ENCODE results near the gene MAP3K2. TPM values are rescaled to one million over a fixed set of nuclear protein-coding genes. Genes with fewer than 3 reads are reported as not detected.

MAP3K2 gene
- total and polyA plus RNA-seq, 2 of the 4 experiments (the other 2 are of a cell fraction): 6.2 to 30.8 TPM

- H3K27me3 ChIP-seq (ENCODE audit: control insufficient read depth, insufficient read depth, low read length): no peaks in the 10 kb centered on the region
- H3K56ac ChIP-seq (ENCODE audit: extremely low read depth, insufficient read depth, low read length): no peak overlapping the region
- no peak overlapping the region for H2AK9ac ChIP-seq (replicated peaks; ENCODE audit: low read depth, low read length, poor library complexity)
- no TSS peak for BruUV-seq (replicated peaks)
- no peak overlapping the region for H2AFZ ChIP-seq (replicated peaks; ENCODE audit: low read length, poor library complexity)
- H3K23ac ChIP-seq (ENCODE audit: low read depth, low read length): no peak overlapping the region
- no peak overlapping the region for H4K91ac ChIP-seq (ENCODE audit: insufficient read depth, low read depth, low read length)
- WGBS, 2 experiments (ENCODE audit: extremely low coverage in 2 of 2, insufficient read length in 1 of 2): no CpG with 5 or more reads among the region's 6 CpGs
- POLR2A ChIA-PET (ENCODE audit: unreplicated experiment): no interaction called here
- no peak overlapping the region for H3K4me3 ChIP-seq (ENCODE audit: insufficient read depth, low read depth, low read length)
- no peaks in the 10 kb centered on the region for H3K9me1 ChIP-seq (ENCODE audit: insufficient read depth, low read length)
- in situ Hi-C loops (cut with MboI; ENCODE audit: low sequenced_read_pairs) (no loop called here), dilution Hi-C loops (cut with HindIII; ENCODE audit: low sequenced_read_pairs, unreplicated experiment) (no loop called here), intact Hi-C loops (cut with micrococcal nuclease) (no loop called here)
- H2AK5ac ChIP-seq (ENCODE audit: low read depth, low read length): no peak overlapping the region
- H4K5ac ChIP-seq (ENCODE audit: low read depth, low read length): no peak overlapping the region
- no peak overlapping the region for H4K8ac ChIP-seq (ENCODE audit: low read depth in 2 of 2, low read length in 2 of 2)
- no peak overlapping the region for H3K4ac ChIP-seq (ENCODE audit: low read depth, low read length)
- no peaks in the 10 kb centered on the region for H3K79me1 ChIP-seq (ENCODE audit: low read depth in 1 of 2, low read length in 2 of 2)
- no peaks in the 10 kb centered on the region for H4K20me1 ChIP-seq (ENCODE audit: insufficient read depth, low read length)
- no peak overlapping the region for H2BK5ac ChIP-seq (ENCODE audit: low read depth, low read length, poor library complexity, severe bottlenecking)
- DNase-seq (no peak), ATAC-seq (ENCODE audit: low read depth) (no peak)
- H2BK20ac ChIP-seq (ENCODE audit: low read depth, low read length): no peak overlapping the region
- H3K27ac ChIP-seq (ENCODE audit: insufficient read depth, low read length): no peak overlapping the region
- no peak overlapping the region for H3K4me2 ChIP-seq (ENCODE audit: low read depth, low read length)
- TF ChIP-seq MAZ (IDR thresholded peaks at IDR 0.05; ENCODE audit: borderline replicate concordance, low read depth, low read length) (no peak), BHLHE40 (IDR thresholded peaks at IDR 0.05; ENCODE audit: low read depth, low read length) (no peak), ELK1 (IDR thresholded peaks at IDR 0.05; ENCODE audit: borderline replicate concordance, low read depth, low read length) (no peak), FOS (IDR thresholded peaks at IDR 0.05; ENCODE audit: low read depth, low read length) (no peak), RAD21 (IDR thresholded peaks at IDR 0.05; ENCODE audit: low read length) (no peak), CEBPB (IDR thresholded peaks at IDR 0.05; ENCODE audit: low read depth, low read length) (no peak), POLR2A (IDR thresholded peaks at IDR 0.05; ENCODE audit: low read depth, low read length) (no peak), RCOR1 (IDR thresholded peaks at IDR 0.05; ENCODE audit: insufficient replicate concordance, low read length) (no peak), CHD1 (IDR thresholded peaks at IDR 0.05; ENCODE audit: low read depth, low read length) (no peak), MAFK (IDR thresholded peaks at IDR 0.05; ENCODE audit: low read depth, low read length) (no peak), USF2 (IDR thresholded peaks at IDR 0.05; ENCODE audit: low read depth, low read length) (no peak), MXI1 (IDR thresholded peaks at IDR 0.05; ENCODE audit: borderline replicate concordance, low read depth, low read length) (no peak), RFX5 (IDR thresholded peaks at IDR 0.05; ENCODE audit: low read depth, low read length) (no peak)
- CTCF ChIA-PET: no interaction called here
- H3K36me3 ChIP-seq (ENCODE audit: control insufficient read depth, insufficient read depth, low read length): no peaks in the 10 kb centered on the region
- H3K4me1 ChIP-seq (ENCODE audit: control insufficient read depth, insufficient read depth, low read length): no peaks in the 10 kb centered on the region
- H3K9me3 ChIP-seq (ENCODE audit: control insufficient read depth, insufficient read depth, low read length): no peaks in the 10 kb centered on the region
- H2BK120ac ChIP-seq (ENCODE audit: low read depth, low read length): no peak overlapping the region
- H3K14ac ChIP-seq (replicated peaks; ENCODE audit: low read depth, low read length): no peak overlapping the region
- no peak overlapping the region for H2BK15ac ChIP-seq (ENCODE audit: low read depth, low read length)
- no peak overlapping the region for H3K9ac ChIP-seq (ENCODE audit: low read depth, low read length)
- H3K18ac ChIP-seq (ENCODE audit: low read depth, low read length): no peak overlapping the region
Observed at GRCh38 chr2:127428815-127429109, 41.0 kb upstream of the MAP3K2 start.
